RWPE1 (cell line): ENCODE results near the gene SRR.

Experiments
- CTCF ChIA-PET: fragments of 350-600 bp; sonication (Branson Sonifier 250); formaldehyde crosslinking; extraction: SDS; loops from one replicate; lab custom pipeline; 2021; lab: Yijun Ruan, JAX
- POLR2A ChIA-PET: fragments of 400-600 bp; formaldehyde crosslinking; extraction: SDS; loops from one replicate; lab custom pipeline; 2020; ENCODE audit warnings: antibody characterized with exemption; ENCODE audit not compliant: low non-redundant PET; lab: Yijun Ruan, JAX
- DNase-seq: peaks from one replicate; pipeline ENCODE4 v3.0.0; 2012; ENCODE audit warnings: low spot score
- H3K27ac ChIP-seq: fragments of 450-650 bp; 2 replicates; pipeline ENCODE4 v1.5.1; 2017
- CTCF ChIP-seq: fragments of 450-650 bp; conservative IDR thresholded peaks from 2 replicates; pipeline ENCODE4 v1.5.1; 2017; ENCODE audit warnings: low read depth, mild to moderate bottlenecking

Gene SRR

GRCh38 chr17:2336852-2337543 is 33.2 kb downstream of the SRR start, which contains the start of gene SGSM2:
SGSM2 (plus strand) TSS chr17:2337501; CDS start chr17:2337689, 188 bp downstream.
- peak within 1 kb of the TSS; percentile 89 for H3K27ac ChIP-seq
- ChIA-PET POLR2A (interaction anchor here (0.8 to 1.3 kb wide), 4 partner anchors 11 to 63 kb away, joined by 3 to 5 read pairs (median 3); partner anchors contain the start of genes SMG6 and SRR), CTCF (interaction anchor here (0.7 to 2.1 kb wide), 4 partner anchors 15 to 289 kb away, joined by 4 to 9 read pairs (median 8); no protein-coding TSS in a partner anchor)
- TF ChIP-seq CTCF: no peak
- DNase-seq: peak; percentile 51

- ChIA-PET POLR2A (interaction anchor here (0.5 kb wide), 1 partner anchor 9 kb away, joined by 7 read pairs; no protein-coding TSS in a partner anchor), CTCF (interaction anchor here (0.7 to 2.1 kb wide), 2 partner anchors 15 to 24 kb away, joined by 3 to 7 read pairs; no protein-coding TSS in a partner anchor)
- peak overlapping the region; percentile 89 for H3K27ac ChIP-seq
- DNase-seq: peak; percentile 64
- no peak for TF ChIP-seq CTCF
Observed at GRCh38 chr17:2337544-2338314, 34.0 kb downstream of the SRR start.

- DNase-seq: no peak
- ChIA-PET CTCF (interaction anchor here (0.7 to 2.1 kb wide), 2 partner anchors 14 to 23 kb away, joined by 3 to 7 read pairs; no protein-coding TSS in a partner anchor), POLR2A (no interaction called here)
- peak overlapping the region; percentile 89 for H3K27ac ChIP-seq
- no peak for TF ChIP-seq CTCF
Observed at GRCh38 chr17:2338315-2338657, 34.5 kb downstream of the SRR start.

- CTCF ChIA-PET: interaction anchor here (0.6 kb wide), 1 partner anchor 11 kb away, joined by 4 read pairs; no protein-coding TSS in a partner anchor
- POLR2A ChIA-PET: no interaction called here
- TF ChIP-seq CTCF: no peak
- no peak for DNase-seq
- no peak overlapping the region for H3K27ac ChIP-seq
Observed at GRCh38 chr17:2343421-2343820, 39.7 kb downstream of the SRR start.

- no peak for TF ChIP-seq CTCF
- CTCF ChIA-PET: interaction anchor here (0.5 kb wide), 1 partner anchor 413 kb away, joined by 3 read pairs; no protein-coding TSS in a partner anchor
- POLR2A ChIA-PET: no interaction called here
- no peak for DNase-seq
- no peak overlapping the region for H3K27ac ChIP-seq
Observed at GRCh38 chr17:2344528-2344927, 40.8 kb downstream of the SRR start.

- CTCF ChIA-PET: interaction anchor here (0.6 kb wide), 1 partner anchor 29 kb away, joined by 3 read pairs; no protein-coding TSS in a partner anchor
- DNase-seq: no peak
- POLR2A ChIA-PET: no interaction called here
- H3K27ac ChIP-seq: peak overlapping the region; percentile 22
- TF ChIP-seq CTCF: no peak
Observed at GRCh38 chr17:2346475-2346874, 42.7 kb downstream of the SRR start.
